Trophoblast cell (in vitro differentiated cells and primary cell): ENCODE measurements around the gene AGBL1.

ENCODE experiments used
- DNase-seq, 2 donors: peaks; one replicate each; pipeline ENCODE4 v3.0.0-alpha.2; 2016
- H2AFZ ChIP-seq: 2 replicates; pipeline ENCODE4 v1.6.1; 2013; ENCODE audit warnings: low read length, moderate library complexity, mild to moderate bottlenecking; ENCODE audit not compliant: insufficient read depth, poor library complexity
- H2AK5ac ChIP-seq: 2 replicates; pipeline ENCODE4 v1.6.1; 2013; ENCODE audit warnings: mild to moderate bottlenecking, low read length
- H2BK120ac ChIP-seq: 2 replicates; pipeline ENCODE4 v1.6.1; 2013; ENCODE audit warnings: low read length, mild to moderate bottlenecking, moderate library complexity; ENCODE audit not compliant: insufficient read depth, poor library complexity
- H2BK12ac ChIP-seq: 2 replicates; pipeline ENCODE4 v1.6.1; 2013; ENCODE audit warnings: mild to moderate bottlenecking, low read length, moderate library complexity
- H2BK5ac ChIP-seq: 2 replicates; pipeline ENCODE4 v1.6.1; 2013; ENCODE audit warnings: low read length, low read depth, moderate library complexity, mild to moderate bottlenecking; ENCODE audit not compliant: poor library complexity
- H3K14ac ChIP-seq: 2 replicates; pipeline ENCODE4 v1.6.1; 2013; ENCODE audit warnings: mild to moderate bottlenecking, low read length
- H3K18ac ChIP-seq: 2 replicates; pipeline ENCODE4 v1.6.1; 2013; ENCODE audit warnings: mild to moderate bottlenecking, low read length
- H3K23ac ChIP-seq: 2 replicates; pipeline ENCODE4 v1.6.1; 2013; ENCODE audit warnings: low read length
- H3K27ac ChIP-seq: 2 replicates; pipeline ENCODE4 v1.5.1; 2013; ENCODE audit warnings: low read depth, mild to moderate bottlenecking, inconsistent platforms, low read length, moderate library complexity
- H3K27me3 ChIP-seq: 2 replicates; pipeline ENCODE4 v1.6.1; 2013; ENCODE audit warnings: inconsistent platforms, mild to moderate bottlenecking, low read length, moderate library complexity; ENCODE audit not compliant: insufficient read depth
- H3K36me3 ChIP-seq, 2 experiments: 1 replicate in 1 of 2; 2 replicates in 1 of 2; pipeline ENCODE4 v1.6.1; 2013; ENCODE audit warnings: low read length in 2 of 2, mild to moderate bottlenecking in 2 of 2, moderate library complexity in 1 of 2; ENCODE audit not compliant: insufficient read depth in 2 of 2, control insufficient read depth in 1 of 2
- H3K4ac ChIP-seq: 2 replicates; pipeline ENCODE4 v1.6.1; 2013; ENCODE audit warnings: low read depth, mild to moderate bottlenecking, low read length, moderate library complexity
- H3K4me1 ChIP-seq, 2 experiments: 1 replicate in 1 of 2; 2 replicates in 1 of 2; pipeline ENCODE4 v1.6.1; 2013; ENCODE audit warnings: low read length in 2 of 2, mild to moderate bottlenecking in 2 of 2, moderate library complexity in 1 of 2; ENCODE audit not compliant: insufficient read depth in 2 of 2, control insufficient read depth in 1 of 2
- H3K4me2 ChIP-seq: 2 replicates; pipeline ENCODE4 v1.6.1; 2013; ENCODE audit warnings: inconsistent platforms, mild to moderate bottlenecking, low read length, moderate library complexity
- H3K4me3 ChIP-seq: 2 replicates; pipeline ENCODE4 v1.5.1; 2013; ENCODE audit warnings: mild to moderate bottlenecking, low read depth, low read length, inconsistent platforms
- H3K79me1 ChIP-seq: one replicate; pipeline ENCODE4 v1.6.1; 2013; ENCODE audit warnings: low read length
- H3K79me2 ChIP-seq: 2 replicates; pipeline ENCODE4 v1.6.1; 2013; ENCODE audit warnings: low read length, mild to moderate bottlenecking; ENCODE audit not compliant: control insufficient read depth, insufficient read depth, poor library complexity
- H3K9ac ChIP-seq: 2 replicates; pipeline ENCODE4 v1.6.1; 2013; ENCODE audit warnings: mild to moderate bottlenecking, low read length
- H3K9me3 ChIP-seq: 2 replicates; pipeline ENCODE4 v1.6.1; 2013; ENCODE audit warnings: low read depth, mild to moderate bottlenecking, control low read depth, inconsistent platforms, low read length; ENCODE audit not compliant: insufficient read depth
- H4K12ac ChIP-seq: 2 replicates; pipeline ENCODE4 v1.6.1; 2013; ENCODE audit warnings: low read depth, mild to moderate bottlenecking, low read length, moderate library complexity
- H4K8ac ChIP-seq: 2 replicates; pipeline ENCODE4 v1.6.1; 2013; ENCODE audit warnings: low read depth, mild to moderate bottlenecking, low read length, moderate library complexity
- H4K91ac ChIP-seq: one replicate; pipeline ENCODE4 v1.6.1; 2013; ENCODE audit warnings: low read depth, mild to moderate bottlenecking, low read length, moderate library complexity
- WGBS: extraction: QIAGEN DNeasy Blood & Tissue Kit; methylation state at CpG from one replicate; pipeline ENCODE4 v1.1.7; 2013; ENCODE audit warnings: missing lambda C conversion rate; ENCODE audit not compliant: insufficient read length, insufficient coverage; ENCODE audit errors: extremely low coverage; 5-methylcytosine and 5-hydroxymethylcytosine counted together

Gene AGBL1

GRCh38 chr15:86375733-86376280 is 296.1 kb downstream of the AGBL1 start:
- no peak overlapping the region for H4K12ac ChIP-seq
- H3K9ac ChIP-seq = no peak overlapping the region
- no peaks in the 10 kb centered on the region for H3K27me3 ChIP-seq
- no peak overlapping the region for H3K27ac ChIP-seq
- H3K4me1 ChIP-seq = no peaks in the 10 kb centered on the region
- no peak overlapping the region for H2BK5ac ChIP-seq
- H3K23ac ChIP-seq = no peak overlapping the region
- no peak overlapping the region for H2BK120ac ChIP-seq
- H4K91ac ChIP-seq = no peak overlapping the region
- no peak overlapping the region for H3K4ac ChIP-seq
- H3K4me3 ChIP-seq = no peak overlapping the region
- WGBS = no CpG with 5 or more reads among the region's 1 CpG
- no peak overlapping the region for H2BK12ac ChIP-seq
- H3K36me3 ChIP-seq = no peaks in the 10 kb centered on the region
- H3K79me2 ChIP-seq = no peaks in the 10 kb centered on the region
- no peak overlapping the region for H2AFZ ChIP-seq
- H3K18ac ChIP-seq = no peak overlapping the region
- no peak overlapping the region for H3K4me2 ChIP-seq
- H3K9me3 ChIP-seq = no peaks in the 10 kb centered on the region
- no peak overlapping the region for H3K14ac ChIP-seq
- H4K8ac ChIP-seq = no peak overlapping the region
- DNase-seq = no peak
- no peaks in the 10 kb centered on the region for H3K79me1 ChIP-seq
- no peak overlapping the region for H2AK5ac ChIP-seq

- Histone ChIP-seq H3K79me1 (no peaks in the 10 kb centered on the region), H3K27ac (no peak overlapping the region), H2BK120ac (no peak overlapping the region), H3K18ac (no peak overlapping the region), H3K79me2 (no peaks in the 10 kb centered on the region), H4K12ac (no peak overlapping the region), H3K9me3 (no peaks in the 10 kb centered on the region), H2BK12ac (no peak overlapping the region), H4K91ac (no peak overlapping the region), H2AFZ (no peak overlapping the region), H4K8ac (no peak overlapping the region), H3K4me3 (no peak overlapping the region), H3K23ac (no peak overlapping the region), H3K27me3 (no peaks in the 10 kb centered on the region), H3K4ac (no peak overlapping the region), H3K9ac (no peak overlapping the region), H2BK5ac (no peak overlapping the region), H3K36me3 (no peaks in the 10 kb centered on the region), H3K4me2 (no peak overlapping the region), H3K14ac (no peak overlapping the region), H2AK5ac (no peak overlapping the region), H3K4me1 (no peaks in the 10 kb centered on the region)
- DNase-seq = no peak
- no CpG with 5 or more reads among the region's 1 CpG for WGBS
Measured at GRCh38 chr15:86377914-86378313, 298.2 kb downstream of the AGBL1 start.

GRCh38 chr15:86382341-86382740 is 302.7 kb downstream of the AGBL1 start:
- Histone ChIP-seq H3K36me3 (no peaks in the 10 kb centered on the region), H3K9ac (no peak overlapping the region), H4K8ac (no peak overlapping the region), H3K27ac (no peak overlapping the region), H3K9me3 (no peaks in the 10 kb centered on the region), H3K27me3 (no peaks in the 10 kb centered on the region), H3K4me2 (no peak overlapping the region), H3K14ac (no peak overlapping the region), H3K79me2 (no peaks in the 10 kb centered on the region), H2AFZ (no peak overlapping the region), H3K4ac (no peak overlapping the region), H3K4me1 (no peaks in the 10 kb centered on the region), H2BK12ac (no peak overlapping the region), H3K79me1 (no peaks in the 10 kb centered on the region), H4K91ac (no peak overlapping the region), H4K12ac (no peak overlapping the region), H3K23ac (no peak overlapping the region), H3K4me3 (no peak overlapping the region), H2BK5ac (no peak overlapping the region), H2AK5ac (no peak overlapping the region), H2BK120ac (no peak overlapping the region), H3K18ac (no peak overlapping the region)
- no CpG with 5 or more reads among the region's 5 CpGs for WGBS
- no peak for DNase-seq

- DNase-seq = no peak
- H4K12ac ChIP-seq = no peak overlapping the region
- H4K91ac ChIP-seq = no peak overlapping the region
- H3K79me2 ChIP-seq = no peaks in the 10 kb centered on the region
- no peak overlapping the region for H2BK5ac ChIP-seq
- H3K9ac ChIP-seq = no peak overlapping the region
- H3K4me1 ChIP-seq = no peaks in the 10 kb centered on the region
- no peak overlapping the region for H3K27ac ChIP-seq
- H2AFZ ChIP-seq = no peak overlapping the region
- no peaks in the 10 kb centered on the region for H3K79me1 ChIP-seq
- H3K4me3 ChIP-seq = no peak overlapping the region
- no peaks in the 10 kb centered on the region for H3K9me3 ChIP-seq
- no peak overlapping the region for H3K4ac ChIP-seq
- no peak overlapping the region for H3K4me2 ChIP-seq
- WGBS = no CpG with 5 or more reads among the region's 6 CpGs
- H3K36me3 ChIP-seq = no peaks in the 10 kb centered on the region
- H2BK12ac ChIP-seq = no peak overlapping the region
- H3K14ac ChIP-seq = no peak overlapping the region
- no peak overlapping the region for H2AK5ac ChIP-seq
- no peak overlapping the region for H3K23ac ChIP-seq
- H3K18ac ChIP-seq = no peak overlapping the region
- H4K8ac ChIP-seq = no peak overlapping the region
- H2BK120ac ChIP-seq = no peak overlapping the region
- no peaks in the 10 kb centered on the region for H3K27me3 ChIP-seq
Measured at GRCh38 chr15:86383611-86384010, 303.9 kb downstream of the AGBL1 start.
